DND-41 (cell line): ENCODE results near the gene ALS2.

Experiments
- ATAC-seq: fragments of 200-7000 bp; cut with Tn5 transposase; 3 replicates; pipeline ENCODE4 v1.9.1; 2021; ENCODE audit warnings: low read depth; ENCODE audit not compliant: insufficient read depth
- DNase-seq: peaks from one replicate; pipeline ENCODE4 v3.0.0-alpha.2; 2020
- H2AFZ ChIP-seq: 2 replicates; pipeline ENCODE4 v1.6.0; 2012; ENCODE audit warnings: low read depth, low read length
- H3K27ac ChIP-seq: 2 replicates; pipeline ENCODE4 v1.5.1; 2012; ENCODE audit warnings: low read length, inconsistent platforms
- H3K27me3 ChIP-seq: fragments of 200-600 bp; sonication (generic); 2 replicates; pipeline ENCODE4 v1.6.0; 2012; ENCODE audit warnings: low read length, mild to moderate bottlenecking, inconsistent platforms; ENCODE audit not compliant: insufficient read depth, poor library complexity
- H3K36me3 ChIP-seq: 2 replicates; pipeline ENCODE4 v1.5.1; 2012; ENCODE audit warnings: low read length, inconsistent platforms; ENCODE audit not compliant: insufficient read depth
- H3K4me1 ChIP-seq: 2 replicates; pipeline ENCODE4 v1.5.1; 2012; ENCODE audit warnings: mild to moderate bottlenecking, low read length; ENCODE audit not compliant: insufficient read depth
- H3K4me2 ChIP-seq: 2 replicates; pipeline ENCODE4 v1.6.0; 2012; ENCODE audit warnings: mild to moderate bottlenecking, moderate library complexity, low read length, inconsistent platforms; ENCODE audit not compliant: insufficient read depth
- H3K4me3 ChIP-seq, 2 experiments: fragments of 200-600 bp in 1 of 2; shearing (Covaris generic) in 1 of 2; 2 replicates each; pipeline ENCODE4 v1.5.1; 2012 to 2016; ENCODE audit warnings: inconsistent platforms in 2 of 2, low read length in 2 of 2, mild to moderate bottlenecking in 2 of 2, low read depth in 1 of 2, moderate library complexity in 1 of 2
- H3K79me2 ChIP-seq: 2 replicates; pipeline ENCODE4 v1.6.0; 2012; ENCODE audit warnings: low read length, inconsistent platforms; ENCODE audit not compliant: insufficient read depth
- H3K9ac ChIP-seq: 2 replicates; pipeline ENCODE4 v1.6.0; 2012; ENCODE audit warnings: low read depth, mild to moderate bottlenecking, inconsistent platforms, low read length, moderate library complexity
- H3K9me3 ChIP-seq: 2 replicates; pipeline ENCODE4 v1.5.1; 2012; ENCODE audit warnings: low read length, moderate library complexity, mild to moderate bottlenecking, inconsistent platforms; ENCODE audit not compliant: insufficient read depth, severe bottlenecking
- H4K20me1 ChIP-seq: 2 replicates; pipeline ENCODE4 v1.6.0; 2012; ENCODE audit warnings: low read length; ENCODE audit not compliant: insufficient read depth
- CTCF ChIP-seq: IDR thresholded peaks from 2 replicates; pipeline ENCODE4 v1.5.1; 2012; ENCODE audit warnings: borderline replicate concordance, low read length, moderate library complexity, mild to moderate bottlenecking; ENCODE audit not compliant: poor library complexity, severe bottlenecking; ENCODE audit errors: extremely low read depth
- EZH2 ChIP-seq: IDR thresholded peaks from 3 replicates; pipeline ENCODE4 v1.6.1; 2012; ENCODE audit warnings: borderline replicate concordance, low read depth, mild to moderate bottlenecking, moderate library complexity, low read length, inconsistent platforms; ENCODE audit not compliant: severe bottlenecking

The ALS2 gene

GRCh38 chr2:201761101-201761500 lies 19.6 kb downstream of the ALS2 start:
- Histone ChIP-seq H3K9me3 (no peaks in the 10 kb centered on the region), H3K4me1 (no peaks in the 10 kb centered on the region), H3K79me2 (no peaks in the 10 kb centered on the region), H3K27ac (no peak overlapping the region), H3K4me2 (no peak overlapping the region), H2AFZ (no peak overlapping the region), H4K20me1 (no peaks in the 10 kb centered on the region), H3K27me3 (no peaks in the 10 kb centered on the region), H3K9ac (no peak overlapping the region), H3K4me3 (no peak overlapping the region), H3K36me3 (peaks cover 15% of the 10 kb centered on the region)
- DNase-seq = no peak
- no peak for ATAC-seq
- TF ChIP-seq CTCF = no peak
- no peak for TF ChIP-seq EZH2

- Histone ChIP-seq H3K79me2 (no peaks in the 10 kb centered on the region), H3K4me3 (no peak overlapping the region), H3K36me3 (peaks cover 15% of the 10 kb centered on the region), H3K27ac (no peak overlapping the region), H3K4me1 (no peaks in the 10 kb centered on the region), H2AFZ (no peak overlapping the region), H3K27me3 (no peaks in the 10 kb centered on the region), H3K9me3 (no peaks in the 10 kb centered on the region), H4K20me1 (no peaks in the 10 kb centered on the region), H3K9ac (no peak overlapping the region), H3K4me2 (no peak overlapping the region)
- ATAC-seq = no peak
- no peak for DNase-seq
- no peak for TF ChIP-seq EZH2
- no peak for TF ChIP-seq CTCF
Measured at GRCh38 chr2:201759567-201759966, 21.2 kb downstream of the ALS2 start.

- H3K36me3 ChIP-seq = peaks cover 15% of the 10 kb centered on the region
- no peak for ATAC-seq
- H3K9me3 ChIP-seq = no peaks in the 10 kb centered on the region
- no peaks in the 10 kb centered on the region for H3K4me1 ChIP-seq
- H3K27ac ChIP-seq = no peak overlapping the region
- H3K9ac ChIP-seq = no peak overlapping the region
- H4K20me1 ChIP-seq = no peaks in the 10 kb centered on the region
- no peak overlapping the region for H3K4me2 ChIP-seq
- H3K79me2 ChIP-seq = no peaks in the 10 kb centered on the region
- no peak for TF ChIP-seq CTCF
- DNase-seq = no peak
- no peak overlapping the region for H3K4me3 ChIP-seq
- no peak overlapping the region for H2AFZ ChIP-seq
- no peaks in the 10 kb centered on the region for H3K27me3 ChIP-seq
Measured at GRCh38 chr2:201758873-201759272, 21.9 kb downstream of the ALS2 start.

- Histone ChIP-seq H3K4me2 (no peak overlapping the region), H3K4me3 (no peak overlapping the region), H3K27ac (no peak overlapping the region), H4K20me1 (no peaks in the 10 kb centered on the region), H3K79me2 (no peaks in the 10 kb centered on the region), H2AFZ (no peak overlapping the region), H3K36me3 (peaks cover 15% of the 10 kb centered on the region), H3K4me1 (no peaks in the 10 kb centered on the region), H3K27me3 (no peaks in the 10 kb centered on the region), H3K9ac (no peak overlapping the region), H3K9me3 (no peaks in the 10 kb centered on the region)
- ATAC-seq (no peak), DNase-seq (no peak)
- TF ChIP-seq EZH2 = no peak
- no peak for TF ChIP-seq CTCF
Measured at GRCh38 chr2:201758234-201758633, 22.5 kb downstream of the ALS2 start.
